Fibroblast of skin of right quadriceps (primary cell): ENCODE results near the gene TBC1D9.

Experiments used
- DNase-seq: peaks from one replicate; pipeline ENCODE4 v3.0.0-alpha.2; 2013

TBC1D9 gene

GRCh38 chr4:140688711-140689598, 67.2 kb downstream of the TBC1D9 start:
- DNase-seq, result peak; percentile 44

DNA sequence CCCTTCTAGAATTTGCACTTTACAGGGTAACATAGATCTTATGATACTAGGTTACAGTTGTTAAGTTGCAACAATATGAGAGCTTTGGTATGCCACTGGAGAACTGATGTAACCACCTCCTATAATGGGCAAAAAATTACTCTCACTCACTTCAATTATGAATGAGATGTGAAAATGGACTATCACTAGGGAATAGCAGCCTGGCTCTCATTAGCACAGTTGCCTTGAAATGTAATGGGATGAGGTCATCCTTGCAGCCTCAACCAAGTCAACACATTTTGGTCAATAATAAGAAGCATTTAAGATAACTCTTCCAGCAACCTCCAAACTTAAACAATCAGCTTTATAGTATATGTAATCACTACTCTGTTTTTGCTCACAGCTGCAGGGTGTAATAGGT, 69.4 kb downstream of the TBC1D9 start:
- DNase-seq, result peak; percentile 67

DNA sequence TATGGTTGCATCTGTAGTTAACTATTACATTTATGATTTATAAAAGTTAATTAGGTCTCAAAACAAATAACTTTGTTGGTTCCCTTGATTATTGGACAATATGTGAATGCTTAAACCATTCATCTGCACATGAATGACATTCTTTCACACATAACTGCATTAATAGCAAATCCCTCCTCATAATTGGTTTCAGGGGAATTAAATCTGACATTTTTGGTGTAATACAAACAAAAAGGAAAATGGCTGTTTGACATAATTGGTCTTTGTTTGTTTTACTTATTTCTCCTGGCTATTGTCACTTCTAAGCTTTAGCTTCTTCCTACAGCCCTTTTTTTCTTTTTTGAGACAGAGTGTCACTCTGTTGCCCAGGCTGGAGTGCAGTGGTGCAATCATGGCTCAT, 71.9 kb downstream of the TBC1D9 start:
- no peak for DNase-seq

DNA sequence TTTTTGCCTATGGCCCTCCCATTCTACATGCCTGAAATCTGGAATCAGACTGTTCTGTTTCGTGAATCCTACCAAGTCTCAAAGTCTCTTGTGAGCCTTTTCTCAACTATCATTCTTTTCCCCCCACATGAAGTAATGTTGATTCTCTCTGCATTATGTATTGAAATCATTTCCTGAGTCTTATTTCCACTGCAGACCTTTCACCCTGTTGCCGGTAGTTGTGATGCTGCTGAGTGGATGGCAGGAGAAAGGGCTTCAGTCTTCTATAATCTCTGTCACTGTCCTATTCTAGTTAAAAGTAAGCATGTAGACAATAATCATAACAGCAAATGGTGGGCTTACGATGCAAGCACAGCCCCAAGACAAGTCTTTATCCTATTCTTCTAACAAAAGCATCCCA, 75.0 kb downstream of the TBC1D9 start:
- no peak for DNase-seq

DNA sequence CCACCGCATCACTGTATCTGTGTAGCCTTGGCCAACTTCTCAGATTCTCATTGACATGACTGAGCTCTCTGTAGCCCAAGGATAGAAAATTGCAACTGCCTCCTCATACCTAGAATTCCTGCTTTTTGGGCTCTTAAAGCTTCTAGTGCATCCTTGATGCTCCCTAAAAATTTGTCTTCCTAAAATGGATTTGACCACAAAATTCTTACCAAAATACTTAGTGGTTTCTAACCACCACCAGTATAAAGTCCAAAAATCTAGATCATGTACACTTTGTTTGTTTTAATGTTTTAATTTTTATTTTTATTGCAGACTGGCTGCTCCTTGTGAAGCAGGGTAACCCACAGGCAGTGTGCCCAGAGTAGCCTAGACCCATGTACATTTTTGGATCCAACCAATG, 75.5 kb downstream of the TBC1D9 start:
- DNase-seq, result no peak

- DNase-seq, result no peak
Measured at GRCh38 chr4:140679576-140679975, 76.6 kb downstream of the TBC1D9 start.

DNA sequence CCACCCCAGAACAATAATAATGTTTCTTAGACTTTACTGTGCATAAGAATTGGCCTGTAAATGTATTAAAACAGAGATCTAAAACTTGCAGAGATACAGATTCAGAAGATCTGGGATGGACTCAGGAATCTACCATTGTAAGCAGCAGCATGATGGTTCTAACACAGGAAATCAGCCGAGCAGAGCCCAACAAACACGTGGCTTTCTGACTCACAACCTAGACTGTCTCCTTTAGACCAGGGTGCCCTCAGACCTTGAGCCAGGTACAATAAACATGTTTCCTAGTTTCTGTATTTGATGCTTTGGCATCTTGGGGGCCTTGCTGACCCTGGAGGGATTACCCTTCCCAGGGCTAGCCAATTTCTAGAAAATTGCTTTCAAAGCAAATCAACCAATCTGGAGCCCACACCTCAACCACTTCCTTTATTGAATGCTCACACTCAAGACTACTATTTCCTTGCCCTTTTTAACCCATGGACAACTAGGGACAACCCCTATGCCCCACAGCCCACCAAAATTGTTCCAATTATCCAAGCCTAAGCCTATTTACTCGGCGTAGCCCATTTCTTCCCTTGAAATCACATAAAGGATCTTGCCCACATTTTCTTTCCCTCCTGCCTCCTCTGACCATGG, 80.5 kb downstream of the TBC1D9 start:
- DNase-seq, result no peak

- peak; percentile 79 for DNase-seq
Measured at GRCh38 chr4:140673729-140674128, 82.5 kb downstream of the TBC1D9 start.

GRCh38 chr4:140672416-140672815, 83.8 kb downstream of the TBC1D9 start:
- DNase-seq, result no peak

DNA sequence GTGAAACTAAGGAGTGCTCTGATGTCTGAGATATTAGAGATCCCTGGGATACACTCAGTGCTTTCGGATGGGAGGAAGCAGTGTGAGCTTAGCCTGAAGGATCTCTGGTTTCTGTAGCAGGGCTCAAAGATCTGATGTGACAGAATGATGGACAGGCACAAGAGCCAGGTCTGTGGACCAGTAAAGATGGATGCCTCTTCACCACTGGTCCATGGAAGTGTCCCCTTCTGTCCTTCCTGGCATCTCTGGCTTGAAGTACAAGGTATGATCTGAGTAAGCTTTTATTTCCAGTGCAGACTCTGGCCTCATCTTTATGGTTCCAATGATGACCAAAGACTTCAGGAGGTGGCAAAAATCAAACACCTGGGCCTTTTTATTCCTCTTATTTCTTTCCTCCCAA, 88.1 kb downstream of the TBC1D9 start:
- DNase-seq, result no peak

DNA sequence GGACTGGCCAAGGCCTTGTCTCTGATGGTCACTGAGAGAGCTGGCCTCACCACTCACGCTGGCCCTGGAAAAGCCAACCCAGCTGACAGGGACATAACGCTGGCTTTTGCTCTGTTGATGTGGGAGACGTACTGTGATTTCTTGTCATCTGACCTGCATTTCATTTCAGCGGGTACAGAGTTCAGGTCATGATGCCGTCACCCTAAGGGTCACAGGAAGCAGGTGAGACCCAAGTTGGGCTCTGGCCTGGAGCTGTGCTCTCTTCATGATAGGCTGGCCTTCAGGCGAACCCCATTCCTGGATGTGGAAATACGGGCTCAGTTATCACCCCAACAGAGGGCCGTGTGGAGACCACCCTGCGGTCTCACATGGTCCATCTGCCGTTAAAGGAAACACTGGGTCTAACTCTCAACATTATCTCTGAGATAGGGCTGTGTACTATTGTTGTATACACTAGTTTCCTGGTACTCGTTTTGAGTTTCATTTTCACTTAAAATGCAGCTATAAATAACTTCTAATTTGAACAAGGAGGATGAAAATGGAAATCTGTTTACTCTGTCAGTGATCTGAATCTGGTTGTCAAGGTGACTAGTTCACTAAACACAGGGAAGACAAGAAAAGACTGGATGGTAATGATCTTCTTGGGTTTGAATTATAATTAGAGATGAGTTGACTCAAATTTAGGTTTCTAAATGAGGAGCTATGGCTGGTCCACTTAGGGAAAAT, 89.1 kb downstream of the TBC1D9 start:
- no peak for DNase-seq

DNA sequence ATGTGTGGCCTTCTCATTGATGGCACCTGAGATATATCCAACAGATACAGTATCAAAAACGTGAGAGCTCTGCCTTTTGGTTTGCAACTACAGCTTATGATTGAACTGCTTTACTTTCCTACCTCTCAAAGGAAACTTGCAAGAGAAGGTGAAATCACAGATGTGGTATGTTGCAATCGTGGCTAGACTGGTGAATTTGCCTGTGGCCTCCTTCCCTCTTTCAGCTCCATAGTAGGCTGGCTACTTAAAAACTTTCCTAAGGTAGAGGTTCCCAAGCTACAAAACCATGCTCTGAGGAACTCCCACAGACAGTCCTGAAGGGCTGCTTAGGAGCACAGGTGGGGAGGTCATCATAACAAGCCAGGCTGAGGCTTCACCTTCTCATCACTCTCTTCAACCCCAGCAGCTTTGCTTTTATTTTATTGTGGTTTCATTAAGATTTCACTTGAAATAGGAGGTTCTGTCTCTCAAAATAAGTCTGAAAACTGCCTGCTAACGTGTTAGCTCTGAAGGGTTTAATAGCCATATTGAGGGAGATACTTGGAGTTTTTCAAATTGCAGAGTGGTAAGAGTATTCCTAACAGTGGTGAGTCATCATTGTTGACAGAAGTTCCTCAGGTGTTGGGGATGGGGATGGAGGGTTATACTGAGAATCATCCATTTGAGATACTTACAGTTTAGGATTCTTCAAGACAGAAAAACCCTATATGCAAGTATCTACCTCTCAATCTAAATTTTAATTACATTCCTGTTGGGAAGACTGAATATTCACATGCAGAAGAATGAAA, 93.9 kb downstream of the TBC1D9 start:
- DNase-seq, result peak; percentile 9

DNA sequence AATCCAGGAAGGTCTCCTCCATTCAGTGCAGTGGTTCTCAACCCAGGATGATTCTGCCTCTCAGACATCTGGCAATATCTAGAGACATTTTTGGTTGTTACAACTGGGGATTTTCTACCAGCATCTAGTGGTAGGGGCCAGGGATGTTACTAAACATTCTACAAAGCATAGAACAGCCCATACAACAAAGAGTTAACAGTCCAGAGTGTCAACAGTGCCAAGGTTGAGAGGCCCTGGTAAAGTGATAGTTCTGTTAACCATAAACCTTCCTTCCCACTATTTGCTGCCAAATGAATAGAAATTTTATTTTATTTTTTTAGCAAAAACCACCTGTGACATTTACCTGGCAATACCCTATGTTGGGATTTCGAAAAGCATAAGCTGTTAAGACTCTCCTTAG, 94.6 kb downstream of the TBC1D9 start:
- no peak for DNase-seq

- no peak for DNase-seq
Measured at GRCh38 chr4:140659943-140660700, 96.1 kb downstream of the TBC1D9 start.

DNA sequence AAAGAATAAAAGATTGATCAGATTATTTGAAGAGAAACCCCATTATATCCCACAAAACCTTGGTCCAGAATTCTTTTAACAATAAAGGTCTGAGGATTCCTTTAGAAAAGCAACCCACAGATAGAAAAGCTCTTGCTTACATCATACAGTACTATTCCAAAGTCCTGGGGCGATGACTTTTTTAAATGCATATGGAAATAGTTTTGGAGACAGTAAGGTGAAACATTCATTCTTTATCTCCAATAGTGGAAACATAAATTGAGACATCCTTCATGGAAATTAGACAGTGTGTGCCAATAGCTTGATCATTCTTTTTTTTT, 101.7 kb downstream of the TBC1D9 start:
- peak; percentile 38 for DNase-seq

GRCh38 chr4:140653718-140654494, 102.3 kb downstream of the TBC1D9 start:
- DNase-seq, result peak; percentile 45

- no peak for DNase-seq
Measured at GRCh38 chr4:140652601-140653000, 103.6 kb downstream of the TBC1D9 start.

GRCh38 chr4:140648716-140649308, 107.4 kb downstream of the TBC1D9 start:
- DNase-seq, result no peak

DNA sequence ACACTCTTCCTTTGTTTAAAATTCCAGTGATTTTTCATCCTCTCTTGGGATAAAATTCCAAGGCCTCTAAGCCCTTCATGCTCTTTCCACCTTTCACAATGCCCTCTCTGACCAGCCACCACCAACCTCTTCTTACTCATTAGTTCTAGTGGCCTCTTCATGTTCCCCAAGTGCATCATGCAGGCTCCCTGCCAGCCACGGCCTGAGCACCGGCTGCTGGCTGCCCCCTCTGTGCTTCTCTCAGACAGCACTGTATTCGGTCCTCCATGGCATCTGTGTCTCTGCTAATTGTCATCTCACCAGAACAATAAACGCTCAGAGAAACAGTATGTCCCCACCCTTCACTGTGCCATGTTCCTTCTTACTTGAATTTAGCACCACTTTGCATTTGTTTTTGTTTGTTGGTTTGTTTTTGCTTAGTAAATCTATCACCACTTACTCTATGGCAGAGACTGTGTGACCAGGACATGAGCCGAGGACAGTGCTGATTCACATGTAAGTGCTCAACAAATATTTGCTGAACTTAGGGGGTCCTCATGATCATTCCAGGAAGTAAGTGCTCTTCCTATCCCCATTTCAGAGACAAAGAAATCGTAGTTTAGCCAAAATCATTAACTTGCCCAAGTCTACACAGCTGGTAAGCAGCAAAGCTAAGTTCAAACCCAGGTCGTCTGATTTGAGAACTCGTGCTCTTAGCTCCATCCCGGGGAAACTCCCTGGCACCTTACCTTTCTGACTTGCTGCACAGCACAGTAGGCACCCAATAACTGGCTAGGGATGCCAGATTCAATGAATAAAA, 110.4 kb downstream of the TBC1D9 start:
- DNase-seq, result no peak

GRCh38 chr4:140645196-140645595, 111.0 kb downstream of the TBC1D9 start:
- no peak for DNase-seq
